ENCODE data around the gene ZMIZ2.

DNA sequence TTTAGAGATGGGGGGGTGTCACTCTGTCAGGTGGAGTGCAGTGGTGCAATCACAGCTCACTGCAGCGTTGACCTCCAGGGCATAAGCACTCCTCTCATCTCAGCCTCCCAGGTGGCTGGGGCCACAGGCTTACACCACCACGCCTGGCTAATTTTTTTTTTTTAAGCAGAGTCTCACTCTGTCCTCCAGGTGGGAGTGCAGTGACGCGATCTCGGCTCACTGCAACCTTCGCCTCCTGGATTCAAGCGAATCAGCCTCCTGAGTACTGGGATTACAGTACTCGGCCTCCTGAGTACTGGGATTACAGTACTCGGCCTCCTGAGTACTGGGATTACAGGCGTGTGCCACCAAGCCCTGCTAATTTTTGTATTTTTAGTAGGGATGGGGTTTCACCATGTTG, 24.2 kb downstream of the ZMIZ2 start:
- TF ChIP-seq POLR2A (IDR thresholded peaks at IDR 0.05), result no peak
- no peak for TF ChIP-seq CTCF (IDR thresholded peaks at IDR 0.05)

Measured in vagina (tissue), 2 donors.